Islet of Langerhans (tissue), 1 donor: Measurements from ENCODE around the gene HNRNPUL2.

Source experiments
- FAIRE-seq: peaks from one replicate; lab custom pipeline; 2011; peaks lifted over from hg19 to GRCh38; lab: Jason Lieb, UNC

HNRNPUL2 gene

GRCh38 chr11:62666259-62666926 is 60.9 kb downstream of the HNRNPUL2 start:
- FAIRE-seq, result no peak

GRCh38 chr11:62665599-62666258 is 61.5 kb downstream of the HNRNPUL2 start:
- no peak for FAIRE-seq

- no peak for FAIRE-seq
These were observed 62.1 kb downstream of the HNRNPUL2 start, which contains the start of the genes C11orf98 and CSKMT for GRCh38 chr11:62665075-62665598. TSS of gene C11orf98 (minus strand) at chr11:62665210. CDS start at chr11:62665169, 41 bp downstream. TSS of gene CSKMT (plus strand) at chr11:62665312. CDS start at chr11:62665880, 568 bp downstream.

DNA sequence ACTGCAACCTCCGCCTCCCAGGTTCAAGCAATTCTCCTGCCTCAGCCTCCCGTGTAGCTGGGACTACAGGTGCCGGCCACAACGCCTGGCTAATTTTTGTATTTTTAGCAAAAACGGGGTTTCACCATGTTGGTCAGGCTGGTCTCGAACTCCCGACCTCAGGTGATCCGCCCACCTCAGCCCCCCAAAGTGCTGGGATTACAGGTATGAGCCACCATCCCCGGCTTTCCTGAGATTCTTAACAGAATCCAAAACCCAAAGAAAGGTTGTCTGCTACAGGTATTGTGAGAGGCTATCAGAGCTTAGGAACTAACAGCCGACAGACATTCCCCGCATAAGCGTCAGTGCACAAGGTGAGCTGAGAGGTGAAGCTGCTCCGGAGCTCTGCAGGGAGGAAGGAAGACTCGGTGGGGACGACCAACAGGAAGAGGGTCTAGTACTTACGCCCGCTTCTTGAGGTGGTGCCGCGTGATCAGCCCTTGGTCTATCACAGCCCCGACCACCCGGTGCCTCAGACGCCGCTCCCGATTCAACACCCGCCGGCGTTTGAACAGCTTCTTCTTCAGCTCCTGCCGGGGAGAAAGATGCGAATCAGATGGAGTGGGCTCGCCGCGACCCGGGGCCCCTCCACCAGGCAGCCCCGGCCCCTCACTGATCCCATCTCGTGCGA is 62.7 kb downstream of the HNRNPUL2 start:
- no peak for FAIRE-seq
